ENCODE results near the gene CCL8. TPM values are rescaled to one million over a fixed set of nuclear protein-coding genes. Genes with fewer than 3 reads are reported as not detected.

Gene CCL8
- total RNA-seq, 1 experiment from 2014 or later: not detected

GRCh38 chr17:34313164-34313563 lies 6.1 kb upstream of the CCL8 start:
- in situ Hi-C loops (cut with HindIII; ENCODE audit: low pct_unique_long_range_greater_than_20kb, low sequenced_read_pairs): no loop called here

GRCh38 chr17:34314279-34314678 lies 5.0 kb upstream of the CCL8 start:
- in situ Hi-C loops (cut with HindIII; ENCODE audit: low pct_unique_long_range_greater_than_20kb, low sequenced_read_pairs): no loop called here
- H3K4me3 ChIP-seq (ENCODE audit: low read depth in 2 of 2, low read length in 2 of 2): no peak overlapping the region
- BruUV-seq (replicated peaks): no TSS peak

More at GRCh38 chr17:34313164-34313563, 6.1 kb upstream of the CCL8 start:
- BruUV-seq (replicated peaks): no TSS peak
- no peaks in the 10 kb centered on the region for H3K4me1 ChIP-seq (ENCODE audit: control insufficient read depth, insufficient read depth, low read length)
- no peaks in the 10 kb centered on the region for H3K27me3 ChIP-seq (ENCODE audit: control insufficient read depth, insufficient read depth, low read length)
- ChIA-PET POLR2A (no interaction called here), CTCF (no interaction called here)
- ATAC-seq: no peak
- no peak for TF ChIP-seq CTCF (IDR thresholded peaks at IDR 0.05)
- no peak for TF ChIP-seq POLR2AphosphoS5 (IDR thresholded peaks at IDR 0.05; ENCODE audit: low read depth, low read length)
- TF ChIP-seq REST (IDR thresholded peaks at IDR 0.05; ENCODE audit: insufficient read depth in 1 of 2, low read depth in 2 of 2, low read length in 1 of 2): no peak
- TF ChIP-seq SIN3A (IDR thresholded peaks at IDR 0.05; ENCODE audit: borderline replicate concordance, insufficient read depth, low read depth, low read length): no peak
- no peak for TF ChIP-seq TCF7L2 (IDR thresholded peaks at IDR 0.05; ENCODE audit: low read depth, low read length)
- H3K4me3 ChIP-seq (ENCODE audit: low read depth in 2 of 2, low read length in 2 of 2): no peak overlapping the region
- H3K36me3 ChIP-seq (ENCODE audit: control insufficient read depth, insufficient read depth, low read length): no peaks in the 10 kb centered on the region
- DNase-seq (ENCODE audit: low read depth, low spot score): no peak
- intact Hi-C loops (cut with micrococcal nuclease; ENCODE audit: unreplicated experiment): no loop called here
- no peaks in the 10 kb centered on the region for H3K9me3 ChIP-seq (ENCODE audit: control insufficient read depth, insufficient read depth, low read depth, low read length)
- H3K27ac ChIP-seq (ENCODE audit: low read length): no peak overlapping the region

More at GRCh38 chr17:34314279-34314678, 5.0 kb upstream of the CCL8 start:
- intact Hi-C loops (cut with micrococcal nuclease; ENCODE audit: unreplicated experiment): no loop called here
- TF ChIP-seq CTCF (IDR thresholded peaks at IDR 0.05): no peak
- TF ChIP-seq SIN3A (IDR thresholded peaks at IDR 0.05; ENCODE audit: borderline replicate concordance, insufficient read depth, low read depth, low read length): no peak
- no peak for TF ChIP-seq TCF7L2 (IDR thresholded peaks at IDR 0.05; ENCODE audit: low read depth, low read length)
- TF ChIP-seq POLR2AphosphoS5 (IDR thresholded peaks at IDR 0.05; ENCODE audit: low read depth, low read length): no peak
- TF ChIP-seq REST (IDR thresholded peaks at IDR 0.05; ENCODE audit: insufficient read depth in 1 of 2, low read depth in 2 of 2, low read length in 1 of 2): no peak
- Histone ChIP-seq H3K36me3 (ENCODE audit: control insufficient read depth, insufficient read depth, low read length) (no peaks in the 10 kb centered on the region), H3K27me3 (ENCODE audit: control insufficient read depth, insufficient read depth, low read length) (no peaks in the 10 kb centered on the region), H3K27ac (ENCODE audit: low read length) (no peak overlapping the region), H3K4me1 (ENCODE audit: control insufficient read depth, insufficient read depth, low read length) (no peaks in the 10 kb centered on the region), H3K9me3 (ENCODE audit: control insufficient read depth, insufficient read depth, low read depth, low read length) (no peaks in the 10 kb centered on the region)
- DNase-seq (ENCODE audit: low read depth, low spot score): no peak
- POLR2A ChIA-PET: no interaction called here
- no peak; the same call in 1 of the 2 replicates for ATAC-seq
- CTCF ChIA-PET: no interaction called here
